Testis (tissue), 3 donors: ENCODE results near the gene NDST1. TPM values are rescaled to one million over a fixed set of nuclear protein-coding genes. Genes with fewer than 3 reads are reported as not detected.

Experiments used
- DNase-seq: peaks from one replicate; pipeline ENCODE4 v3.0.0-alpha.2; 2019
- H3K27ac ChIP-seq, 2 donors: fragments of 200-600 bp; sonication (generic); one replicate each; pipeline ENCODE4 v1.5.1; 2019
- H3K27me3 ChIP-seq: fragments of 200-600 bp; sonication (generic); one replicate; pipeline ENCODE4 v1.5.1; 2019
- H3K36me3 ChIP-seq: fragments of 200-600 bp; sonication (generic); one replicate; pipeline ENCODE4 v1.5.1; 2017; ENCODE audit warnings: low read depth; ENCODE audit errors: missing control alignments
- H3K4me1 ChIP-seq: fragments of 200-600 bp; sonication (generic); one replicate; pipeline ENCODE4 v1.5.1; 2019
- H3K4me3 ChIP-seq, 2 donors: fragments of 200-600 bp; sonication (generic); one replicate each; pipeline ENCODE4 v1.5.1; 2017 to 2019
- H3K9me3 ChIP-seq: fragments of 200-600 bp; sonication (generic); one replicate; pipeline ENCODE4 v1.5.1; 2017
- CTCF ChIP-seq, 3 experiments: fragments of 450-650 bp in 2 of 3; fragments of 200-600 bp in 1 of 3; sonication (generic) in 1 of 3; IDR thresholded peaks; one replicate each; pipeline ENCODE4 v1.5.1; 2016 to 2019; ENCODE audit warnings: antibody characterized with exemption in 3 of 3, mild to moderate bottlenecking in 2 of 3, moderate library complexity in 1 of 3
- POLR2A ChIP-seq: fragments of 450-650 bp; IDR thresholded peaks from one replicate; pipeline ENCODE4 v1.6.1; 2017; ENCODE audit warnings: antibody characterized with exemption, mild to moderate bottlenecking, moderate library complexity
- WGBS, 2 donors: methylation state at CpG; one replicate each; pipeline ENCODE4 v1.1.5; 2018; 5-methylcytosine and 5-hydroxymethylcytosine counted together
- intact Hi-C: fragments of 100-400 bp; cut with DNase I; formaldehyde crosslinking; loops from one replicate; pipeline ENCODE4 v1.15.1; 2023; ENCODE audit warnings: low total_unique reads
- polyA plus RNA-seq: library from polyadenylated mRNA; stranded (reverse); fragments of 350-450 nt; fragmentation: Illumina TruSeq; extraction: RNeasy Lipid Tissue Mini Kit (QIAGEN cat#74804); gene quantifications from one replicate; pipeline ENCODE4 v1.2.3, GENCODE V29; 2014; ENCODE audit warnings: low read depth, low replicate concordance; ENCODE audit not compliant: insufficient read depth
- total RNA-seq, 2 donors: library from RNA; depleted of rRNA; stranded (reverse); fragments of >200 nt; gene quantifications; one replicate each; pipeline ENCODE4 v1.2.3, GENCODE V29; 2016

The NDST1 gene
- total and polyA plus RNA-seq, 3 donors from 2014 or later: 55.0 to 174 (median 167) TPM

- DNase-seq: no peak
- intact Hi-C loops: no loop called here
- Histone ChIP-seq H3K9me3 (no peaks in the 10 kb centered on the region), H3K36me3 (no peaks in the 10 kb centered on the region), H3K4me1 (peaks cover 6% of the 10 kb centered on the region), H3K27ac (no peak overlapping the region), H3K27me3 (no peaks in the 10 kb centered on the region), H3K4me3 (no peak overlapping the region)
- TF ChIP-seq POLR2A (no peak), CTCF (IDR thresholded peaks at IDR 0.05) (no peak)
- 58 to 76% methylated on average over 7 of the region's 7 CpGs for WGBS, 2 donors
Measured at GRCh38 chr5:150556859-150557508, 49.1 kb downstream of the NDST1 start.

GRCh38 chr5:150557509-150557872 is 49.6 kb downstream of the NDST1 start:
- DNase-seq: no peak
- H3K4me3 ChIP-seq: no peak overlapping the region
- peaks cover 6% of the 10 kb centered on the region for H3K4me1 ChIP-seq
- TF ChIP-seq CTCF (IDR thresholded peaks at IDR 0.05) (no peak), POLR2A (no peak)
- peak overlapping the region in 1 of 2 donors; percentile 32 for H3K27ac ChIP-seq
- H3K36me3 ChIP-seq: no peaks in the 10 kb centered on the region
- 51 to 56% methylated on average over 4 to 6 of the region's 6 CpGs for WGBS, 2 donors
- H3K9me3 ChIP-seq: no peaks in the 10 kb centered on the region
- no peaks in the 10 kb centered on the region for H3K27me3 ChIP-seq
- intact Hi-C loops: no loop called here

GRCh38 chr5:150558088-150558621 is 50.2 kb downstream of the NDST1 start:
- Histone ChIP-seq H3K4me1 (peaks cover 6% of the 10 kb centered on the region), H3K4me3 (no peak overlapping the region), H3K27me3 (no peaks in the 10 kb centered on the region), H3K27ac (no peak overlapping the region), H3K36me3 (no peaks in the 10 kb centered on the region), H3K9me3 (no peaks in the 10 kb centered on the region)
- TF ChIP-seq CTCF (IDR thresholded peaks at IDR 0.05) (no peak), POLR2A (no peak)
- 84 to 91% methylated on average over 9 to 12 of the region's 12 CpGs for WGBS, 2 donors
- intact Hi-C loops: no loop called here
- DNase-seq: no peak

- H3K27me3 ChIP-seq: no peaks in the 10 kb centered on the region
- TF ChIP-seq CTCF (IDR thresholded peaks at IDR 0.05) (no peak), POLR2A (no peak)
- no peak for DNase-seq
- no peaks in the 10 kb centered on the region for H3K36me3 ChIP-seq
- WGBS, 2 donors: 90 to 92% methylated on average over 2 of the region's 2 CpGs
- H3K27ac ChIP-seq: no peak overlapping the region
- no peaks in the 10 kb centered on the region for H3K9me3 ChIP-seq
- peaks cover 6% of the 10 kb centered on the region for H3K4me1 ChIP-seq
- H3K4me3 ChIP-seq: no peak overlapping the region
- intact Hi-C loops: no loop called here
Measured at GRCh38 chr5:150559088-150559487, 51.2 kb downstream of the NDST1 start.

- Histone ChIP-seq H3K9me3 (no peaks in the 10 kb centered on the region), H3K4me3 (no peak overlapping the region), H3K27me3 (no peaks in the 10 kb centered on the region), H3K36me3 (no peaks in the 10 kb centered on the region), H3K27ac (no peak overlapping the region), H3K4me1 (peaks cover 6% of the 10 kb centered on the region)
- TF ChIP-seq POLR2A: no peak
- no peak for TF ChIP-seq CTCF (IDR thresholded peaks at IDR 0.05)
- intact Hi-C loops: no loop called here
- DNase-seq: no peak
- 58 to 76% methylated on average over 4 of the region's 4 CpGs for WGBS, 2 donors
Measured at GRCh38 chr5:150559701-150560100, 51.8 kb downstream of the NDST1 start.
